ENCODE results near the gene DIP2C.

- TF ChIP-seq CTCF (IDR thresholded peaks at IDR 0.05) = no peak
- TF ChIP-seq POLR2A (IDR thresholded peaks at IDR 0.05) = no peak
Measured at GRCh38 chr10:717458-717857, 28.0 kb upstream of the DIP2C start.
